Fibroblast of peridontal ligament (primary cell): ENCODE results near the gene ARHGAP18.

Experiments used
- DNase-seq: peaks from one replicate; pipeline ENCODE4 v3.0.0-alpha.2; 2010; ENCODE audit errors: extremely low read depth

ARHGAP18 gene

DNA sequence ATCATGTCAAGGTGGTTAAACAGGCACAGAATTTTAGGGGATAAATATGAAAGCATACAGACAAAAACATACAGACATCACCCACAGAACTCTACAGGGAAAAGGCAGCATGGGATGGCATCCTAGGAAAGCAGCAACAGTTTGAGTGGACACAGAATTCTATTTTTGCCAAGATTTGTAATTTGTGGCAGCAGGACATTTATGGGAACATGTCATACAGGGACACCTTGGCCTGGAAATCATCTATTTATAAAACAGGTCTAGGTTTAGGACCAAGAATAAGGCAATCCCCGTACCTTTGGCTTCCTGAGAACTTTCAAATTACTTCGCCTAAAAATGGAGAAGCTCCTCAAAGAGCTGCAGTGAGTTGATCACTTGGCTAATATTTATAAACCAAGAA lies 17.5 kb downstream of the ARHGAP18 start:
- DNase-seq: no peak

DNA sequence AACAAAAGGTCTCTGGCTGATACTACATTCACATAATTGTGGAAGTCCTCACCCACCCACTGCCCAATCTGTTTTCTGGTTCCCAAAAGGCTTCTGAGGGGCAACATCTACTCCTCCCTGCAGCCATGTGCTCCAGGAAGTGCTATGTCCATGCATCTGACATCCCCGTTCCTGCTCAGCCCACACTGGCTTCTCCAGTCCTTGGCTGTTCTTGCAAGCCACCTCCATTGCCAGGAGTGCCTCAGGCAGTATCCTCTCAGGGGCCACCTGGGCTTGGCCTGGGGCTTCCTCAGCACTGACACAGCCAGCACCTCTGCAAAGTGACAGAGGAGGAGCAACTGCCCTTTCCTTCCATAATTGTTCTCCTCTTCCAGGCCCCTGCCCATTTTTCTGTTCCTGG lies 18.3 kb downstream of the ARHGAP18 start:
- DNase-seq: no peak

DNA sequence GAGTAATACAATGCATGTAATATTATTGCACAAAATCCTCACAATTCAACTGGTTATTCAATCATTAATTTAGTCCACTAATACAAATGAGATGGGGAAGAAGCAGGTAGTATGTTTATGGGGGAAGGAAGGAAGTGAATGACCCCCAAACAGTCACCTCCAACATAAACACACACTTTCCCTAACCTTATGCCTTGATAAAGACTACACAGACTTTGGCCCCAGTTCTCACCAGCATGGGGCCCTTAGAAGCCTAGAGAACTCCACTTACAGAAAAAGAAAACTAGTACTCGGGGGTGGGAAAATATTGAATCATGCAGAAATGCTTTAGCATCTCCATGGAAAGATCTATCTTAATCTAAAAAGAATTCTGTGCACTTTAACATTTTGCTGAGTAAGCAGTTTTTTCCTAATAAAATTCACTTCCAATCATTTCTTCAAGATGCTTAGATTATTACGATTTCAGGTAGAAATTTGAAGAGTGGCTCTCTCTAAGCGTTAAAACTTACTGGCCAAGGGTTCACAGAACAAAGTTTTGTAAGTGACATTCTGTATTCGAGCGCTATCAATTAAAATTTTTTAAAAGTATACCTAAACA lies 18.8 kb downstream of the ARHGAP18 start:
- no peak for DNase-seq

DNA sequence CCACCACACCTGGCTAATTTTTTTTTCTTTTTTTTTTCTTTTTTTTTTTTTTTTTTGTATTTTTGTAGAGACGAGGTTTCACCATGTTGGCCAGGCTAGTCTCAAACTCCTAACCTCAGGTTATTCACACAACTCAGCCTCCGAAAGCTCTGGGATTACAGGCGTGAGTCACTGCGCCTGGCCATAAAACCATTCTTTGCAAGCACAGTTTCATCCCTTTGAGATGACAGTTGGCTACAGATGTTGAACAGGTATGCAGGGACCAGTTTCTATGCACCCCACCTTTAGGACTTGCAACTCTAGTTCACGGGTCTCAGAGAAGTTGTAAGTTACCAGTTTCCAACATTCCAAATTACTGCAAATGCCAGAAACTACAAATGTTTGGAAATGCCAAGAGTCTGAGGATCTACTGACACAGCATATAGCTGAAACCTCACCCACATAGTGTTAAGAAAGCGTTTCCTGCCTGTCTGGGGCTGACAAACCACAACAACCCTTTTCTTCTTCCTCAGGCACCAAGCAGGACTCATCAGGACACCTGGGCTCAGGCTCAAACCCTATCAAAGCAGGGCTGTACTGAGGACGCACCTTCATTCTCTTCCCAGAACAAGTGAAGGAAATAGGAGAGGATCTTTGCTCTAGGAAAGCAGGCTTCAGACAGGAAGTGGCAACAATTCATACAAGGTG lies 22.9 kb downstream of the ARHGAP18 start:
- peak; percentile 47 for DNase-seq

DNA sequence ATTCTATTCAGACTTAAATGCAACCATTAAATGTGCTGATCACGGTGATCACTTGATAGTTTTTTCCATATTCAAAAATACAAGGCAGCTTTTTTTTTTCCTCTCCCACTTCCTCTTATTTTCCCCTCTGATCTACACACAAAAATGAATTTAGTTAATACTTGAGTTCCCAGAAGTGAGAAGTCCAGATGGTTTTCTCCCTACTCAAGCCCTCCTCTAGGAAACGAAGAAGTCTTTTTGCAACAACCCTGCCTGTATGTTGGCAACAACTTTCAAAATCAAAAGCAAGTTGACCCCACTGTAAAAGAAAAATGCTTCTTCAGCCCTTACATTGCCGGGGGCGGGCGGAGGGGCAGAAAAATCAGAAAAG lies 24.3 kb downstream of the ARHGAP18 start:
- DNase-seq: no peak

DNA sequence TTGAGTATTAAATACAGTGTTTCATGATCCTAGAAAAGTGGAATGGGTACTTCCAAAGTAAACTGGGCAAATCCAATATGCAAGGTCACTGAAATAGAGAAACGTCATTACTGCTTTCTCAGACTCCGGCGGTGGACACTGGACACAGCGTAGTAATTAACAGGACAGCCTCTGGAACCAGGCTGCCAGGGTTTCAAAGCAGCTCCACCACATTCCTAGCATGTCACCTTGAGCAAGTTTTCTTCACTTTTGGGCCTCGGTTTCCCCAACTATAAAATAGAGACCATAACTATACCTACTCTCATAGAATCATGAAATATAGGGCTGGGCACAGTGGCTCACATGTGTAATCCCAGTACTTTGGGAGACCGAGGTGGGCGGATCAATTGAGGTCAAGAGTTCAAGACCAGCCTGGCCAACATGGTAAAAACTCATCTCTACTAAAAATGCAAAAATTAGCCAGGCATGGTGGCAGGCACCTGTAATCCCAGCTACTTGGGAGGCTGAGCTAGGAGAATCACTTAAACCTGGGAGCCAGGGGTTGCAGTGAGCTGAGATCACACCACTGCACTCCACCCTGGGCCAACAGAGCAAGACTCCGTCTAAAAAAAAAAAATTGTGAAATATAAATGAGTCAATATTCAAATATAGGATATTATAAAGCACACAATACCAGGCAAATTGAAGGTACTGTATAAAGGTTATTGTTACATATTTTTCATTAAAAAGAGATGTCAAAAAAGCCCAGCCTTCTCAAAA lies 24.9 kb downstream of the ARHGAP18 start:
- no peak for DNase-seq

DNA sequence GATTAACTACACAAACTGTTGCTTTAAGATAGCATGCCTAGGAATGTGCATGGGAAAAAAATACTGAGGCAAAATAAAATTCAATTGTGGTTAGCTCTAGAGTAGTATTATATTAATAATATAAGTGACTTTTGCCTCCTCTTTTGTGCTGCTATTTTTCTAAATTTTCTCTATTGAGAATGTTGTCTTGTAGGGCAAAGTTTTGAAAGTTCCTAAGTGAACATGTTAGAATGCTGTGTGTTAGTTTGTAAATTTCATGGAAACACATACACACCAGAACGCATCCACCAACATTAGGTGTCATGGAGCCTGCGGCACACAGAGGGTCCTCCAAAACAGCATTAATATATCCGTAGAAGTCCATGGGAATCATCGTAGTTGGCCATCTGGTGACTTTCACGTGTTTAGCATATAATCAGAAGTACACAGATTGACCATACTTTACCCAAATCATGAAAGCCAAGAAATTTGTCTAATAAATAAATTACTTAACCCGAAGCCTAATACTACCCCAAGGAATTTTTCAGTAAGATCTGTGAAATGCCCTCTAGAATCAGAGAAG lies 25.6 kb downstream of the ARHGAP18 start:
- no peak for DNase-seq

DNA sequence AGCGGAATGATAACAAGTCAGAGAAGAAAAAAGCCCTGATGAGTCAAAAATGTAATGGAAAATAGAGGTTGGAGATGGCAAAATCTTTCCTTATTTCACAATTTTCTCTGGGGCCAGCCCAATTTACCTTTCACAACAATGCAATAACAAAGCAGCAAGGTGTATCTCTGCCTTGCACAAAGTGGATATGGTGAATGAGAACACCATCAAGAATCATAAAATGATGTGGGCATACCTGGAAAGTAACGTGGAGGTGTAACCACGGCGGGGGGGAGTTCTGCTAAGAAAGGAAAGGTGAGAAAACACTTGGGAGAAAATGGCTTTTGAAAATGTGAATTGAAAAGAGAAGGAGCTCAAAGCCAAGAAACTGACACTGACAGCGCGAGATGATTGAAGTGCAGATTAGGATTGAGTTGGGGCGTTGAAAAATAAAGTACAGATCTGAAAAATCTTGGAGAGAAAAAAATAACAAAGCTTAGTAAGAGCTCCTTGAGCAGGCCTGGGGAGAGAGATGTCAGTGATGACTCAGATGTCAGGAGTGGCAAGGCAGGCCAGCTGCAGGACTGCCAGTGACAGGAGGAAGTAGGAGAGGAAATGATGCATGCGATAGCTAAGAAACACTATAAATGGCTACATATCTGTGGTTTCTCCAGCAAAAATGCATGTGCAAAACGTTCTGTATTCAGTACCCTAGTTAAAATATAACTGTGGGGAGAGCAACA lies 26.2 kb downstream of the ARHGAP18 start:
- DNase-seq: peak; percentile 98

DNA sequence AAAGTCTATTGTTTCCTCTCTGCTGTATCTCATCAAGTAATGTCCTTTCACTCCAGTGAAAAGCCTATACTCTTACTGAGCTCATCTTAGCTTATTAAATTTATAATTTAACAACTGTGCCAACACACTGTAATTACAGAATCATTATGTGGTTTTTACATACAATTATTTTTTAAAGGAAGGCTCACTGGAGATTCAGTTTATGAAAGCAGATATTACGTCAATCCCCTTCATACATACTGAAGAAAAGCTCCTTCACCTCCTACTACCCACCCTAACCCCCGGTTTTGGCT lies 28.1 kb downstream of the ARHGAP18 start:
- DNase-seq: no peak

DNA sequence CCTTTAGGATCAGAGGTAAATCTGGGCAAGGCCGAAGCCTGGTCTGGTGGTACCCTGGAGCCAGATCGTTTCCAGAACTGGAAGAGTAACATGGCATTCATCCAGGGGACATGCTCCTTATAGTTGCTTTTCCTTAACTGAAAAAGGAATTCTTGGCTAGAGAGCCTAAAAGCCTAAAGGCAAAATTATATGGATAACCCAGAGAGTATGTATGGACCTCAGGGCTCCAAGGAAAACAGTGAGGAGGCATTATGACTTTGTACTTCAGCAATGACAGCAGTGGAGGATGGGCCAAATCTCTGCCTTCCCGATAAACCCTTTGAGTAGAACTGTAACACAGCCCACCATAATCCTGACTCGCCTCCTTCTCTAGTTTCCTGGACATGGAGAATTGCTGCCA lies 29.3 kb downstream of the ARHGAP18 start:
- DNase-seq: no peak

DNA sequence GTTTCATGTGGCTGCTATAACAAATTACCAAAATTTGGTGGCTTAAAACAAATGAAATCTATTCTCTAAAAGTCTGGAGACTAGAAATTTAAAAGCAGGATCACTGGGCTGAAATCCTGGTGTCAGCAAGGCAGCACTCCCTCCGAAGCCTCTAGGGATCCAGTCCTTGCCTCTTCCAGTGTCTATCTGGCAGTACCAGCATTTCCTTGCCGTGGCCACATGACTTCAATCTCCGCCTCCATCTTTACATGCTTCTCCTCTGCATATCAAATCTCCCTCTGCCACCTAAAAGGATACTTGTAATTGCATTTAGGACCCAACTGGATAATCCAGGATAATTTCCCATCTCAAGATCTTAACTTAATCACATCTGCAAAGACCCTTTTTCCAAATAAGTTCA lies 30.2 kb downstream of the ARHGAP18 start:
- DNase-seq: no peak

DNA sequence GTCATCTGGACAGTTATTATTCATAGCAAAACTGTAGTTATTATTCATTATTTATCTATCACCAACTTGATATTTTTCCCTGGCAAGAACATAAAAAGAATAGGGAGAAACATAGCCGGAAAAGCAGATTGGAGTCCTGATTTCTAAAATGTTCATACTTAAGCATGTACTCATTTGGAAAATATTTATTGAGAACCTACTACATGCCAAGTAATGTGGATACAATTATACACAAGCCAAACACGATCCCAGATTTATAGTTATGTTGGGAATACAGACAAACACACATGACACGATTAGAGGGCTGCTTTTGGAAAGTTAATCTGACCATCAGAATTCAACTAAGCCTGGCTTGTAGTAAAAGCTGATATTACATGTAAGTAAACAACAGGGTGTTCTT lies 30.7 kb downstream of the ARHGAP18 start:
- DNase-seq: peak; percentile 80

DNA sequence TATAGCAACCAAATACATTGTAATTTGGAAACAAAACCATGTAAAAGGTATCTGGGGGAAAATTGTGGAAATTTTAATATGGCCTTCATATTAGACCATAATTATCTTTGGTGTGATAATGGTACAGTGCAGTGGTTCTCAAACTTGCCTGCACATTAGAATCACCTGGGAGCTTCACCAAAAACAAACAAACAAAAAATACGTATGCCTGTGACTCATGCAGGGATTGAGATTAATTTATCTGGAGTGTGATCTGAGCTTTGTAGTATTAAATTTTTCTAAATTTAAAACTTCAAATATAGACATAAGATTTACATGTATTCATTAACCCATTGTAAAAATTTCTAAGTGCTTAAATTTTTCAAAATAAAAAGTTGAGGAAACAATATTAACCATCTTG lies 31.5 kb downstream of the ARHGAP18 start:
- no peak for DNase-seq

DNA sequence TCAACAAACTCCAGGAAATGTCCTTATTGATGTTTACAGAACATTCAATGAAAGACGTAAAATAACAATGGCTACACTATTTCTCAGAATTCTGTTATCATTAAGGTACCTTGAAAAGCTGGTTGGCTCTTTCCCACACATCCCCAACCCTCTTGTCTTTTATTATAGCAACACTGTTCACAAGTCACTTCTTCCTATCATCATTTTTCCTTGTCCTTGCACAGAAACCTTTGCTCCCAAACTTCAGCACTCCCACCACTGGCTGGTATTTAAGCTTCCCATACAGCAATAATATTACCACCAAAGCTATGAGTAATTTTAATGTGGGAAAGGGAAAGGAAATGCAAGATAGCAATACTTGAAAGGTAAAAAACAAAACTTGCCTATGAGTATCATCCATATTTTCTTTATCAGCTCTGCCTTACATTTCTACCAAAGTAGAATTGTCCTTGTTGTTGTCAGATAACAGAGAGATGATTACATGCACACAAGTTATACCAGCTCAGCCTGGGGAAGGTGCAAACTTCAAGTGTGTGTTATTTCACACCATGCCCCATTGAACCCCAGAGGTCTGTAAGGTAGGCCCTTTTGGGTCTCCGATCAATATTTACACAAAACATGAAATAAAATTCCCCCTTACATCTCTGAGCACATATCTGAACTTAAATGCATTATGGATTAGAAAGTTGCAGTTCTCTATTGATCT lies 32.2 kb downstream of the ARHGAP18 start:
- DNase-seq: no peak

DNA sequence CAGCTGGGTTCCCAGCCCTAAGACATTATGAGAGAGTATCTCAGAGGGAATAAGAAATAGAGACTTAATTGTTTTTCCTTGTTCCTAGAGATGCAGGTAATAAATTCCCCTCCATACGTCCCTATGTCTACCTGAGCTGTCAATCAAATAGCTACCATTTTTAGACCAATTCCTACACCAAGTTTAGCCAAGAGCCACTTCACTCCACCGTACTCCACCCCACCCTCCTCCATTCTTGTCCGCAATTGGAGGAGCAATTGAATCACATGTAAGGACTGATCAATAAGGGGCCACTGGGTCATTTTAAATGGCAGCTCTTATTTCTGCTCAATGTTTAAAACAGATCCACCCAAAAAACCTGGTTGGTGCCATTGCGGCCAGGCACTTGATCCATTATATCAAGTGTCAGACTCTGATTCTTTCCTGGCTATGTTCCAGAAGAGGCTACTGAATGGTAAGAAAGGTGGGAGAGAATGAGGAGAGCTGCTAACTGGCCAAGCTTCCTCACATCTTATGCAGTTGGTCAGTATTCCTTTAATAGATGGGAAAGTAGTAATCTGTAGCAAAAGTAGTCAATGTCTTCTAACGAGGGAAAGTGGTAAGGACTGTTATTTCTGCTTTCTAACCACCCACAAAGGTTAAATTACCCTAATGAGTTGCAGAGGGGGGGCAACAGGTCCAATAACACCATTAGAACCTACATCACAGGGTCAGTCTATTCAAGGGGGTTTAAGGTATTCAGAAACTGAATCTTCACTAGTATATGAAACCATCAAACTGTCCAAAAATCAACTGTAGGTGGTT lies 34.1 kb downstream of the ARHGAP18 start:
- DNase-seq: no peak

DNA sequence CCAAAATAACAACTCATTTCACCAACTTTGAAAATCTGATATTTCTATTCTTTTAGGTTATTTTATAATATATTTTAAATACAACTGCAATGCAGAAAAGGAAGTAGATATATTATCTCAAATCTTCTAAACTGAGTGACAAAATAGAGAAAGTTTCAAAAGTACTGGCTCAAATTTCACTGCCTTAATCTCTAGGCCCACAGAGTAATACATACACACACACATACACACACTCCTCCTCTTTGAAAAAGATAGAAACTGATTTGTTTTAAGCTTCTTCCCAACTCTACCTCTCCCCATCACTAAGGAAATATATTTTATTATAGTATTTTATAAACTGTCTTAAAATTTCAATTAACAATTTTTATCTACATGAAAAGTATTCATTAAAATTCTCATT lies 36.2 kb downstream of the ARHGAP18 start:
- no peak for DNase-seq

DNA sequence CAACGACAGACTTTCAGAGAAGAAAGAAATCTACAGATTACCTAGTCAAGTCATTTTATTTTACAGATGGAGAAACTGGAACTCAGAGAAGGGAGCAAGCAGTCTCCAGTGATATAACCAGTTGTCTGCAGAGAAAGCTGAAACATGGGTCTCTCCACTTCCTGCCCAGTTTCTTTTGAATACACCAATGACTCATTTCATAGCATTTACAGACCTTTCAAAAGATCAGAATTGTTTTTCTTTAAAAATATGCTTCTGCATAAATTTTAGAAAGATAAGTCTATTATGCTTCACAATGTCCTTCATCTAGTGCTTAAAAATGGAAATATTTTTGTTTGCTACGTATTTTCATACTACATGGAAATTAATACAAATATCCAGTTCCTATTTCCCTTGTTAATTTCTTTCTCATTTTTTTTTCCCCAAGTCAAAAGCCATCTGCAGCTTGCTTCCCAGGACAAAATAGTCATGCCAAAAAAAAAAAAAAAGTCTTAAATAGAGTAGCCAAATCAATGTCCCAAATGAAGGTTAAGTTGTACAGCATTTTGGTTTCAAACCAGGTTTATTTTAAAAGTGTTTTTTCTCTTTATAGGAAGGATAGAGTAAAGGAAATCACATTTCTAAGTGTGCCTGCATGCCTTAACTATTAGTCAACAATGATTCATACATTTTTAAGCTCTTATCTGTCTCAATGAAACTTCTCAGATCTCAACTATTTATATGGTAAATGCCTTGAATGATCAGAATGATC lies 36.9 kb downstream of the ARHGAP18 start:
- peak; percentile 80 for DNase-seq

DNA sequence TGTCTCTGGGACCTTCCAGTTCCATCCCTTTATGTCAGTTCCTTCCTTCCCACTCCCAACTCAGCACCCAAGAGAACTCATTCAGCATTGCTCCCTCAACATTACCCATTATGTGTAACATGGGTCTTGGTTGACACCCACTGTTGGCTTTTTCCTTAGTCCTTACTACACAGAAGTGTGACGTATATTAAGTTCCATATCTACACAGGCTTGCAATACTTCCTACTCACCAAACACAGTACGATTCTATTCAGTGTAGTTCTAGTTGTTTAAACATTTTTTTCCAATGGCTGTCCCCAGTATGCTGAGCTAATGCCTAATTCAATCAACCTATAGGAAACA lies 37.7 kb downstream of the ARHGAP18 start:
- DNase-seq: no peak

DNA sequence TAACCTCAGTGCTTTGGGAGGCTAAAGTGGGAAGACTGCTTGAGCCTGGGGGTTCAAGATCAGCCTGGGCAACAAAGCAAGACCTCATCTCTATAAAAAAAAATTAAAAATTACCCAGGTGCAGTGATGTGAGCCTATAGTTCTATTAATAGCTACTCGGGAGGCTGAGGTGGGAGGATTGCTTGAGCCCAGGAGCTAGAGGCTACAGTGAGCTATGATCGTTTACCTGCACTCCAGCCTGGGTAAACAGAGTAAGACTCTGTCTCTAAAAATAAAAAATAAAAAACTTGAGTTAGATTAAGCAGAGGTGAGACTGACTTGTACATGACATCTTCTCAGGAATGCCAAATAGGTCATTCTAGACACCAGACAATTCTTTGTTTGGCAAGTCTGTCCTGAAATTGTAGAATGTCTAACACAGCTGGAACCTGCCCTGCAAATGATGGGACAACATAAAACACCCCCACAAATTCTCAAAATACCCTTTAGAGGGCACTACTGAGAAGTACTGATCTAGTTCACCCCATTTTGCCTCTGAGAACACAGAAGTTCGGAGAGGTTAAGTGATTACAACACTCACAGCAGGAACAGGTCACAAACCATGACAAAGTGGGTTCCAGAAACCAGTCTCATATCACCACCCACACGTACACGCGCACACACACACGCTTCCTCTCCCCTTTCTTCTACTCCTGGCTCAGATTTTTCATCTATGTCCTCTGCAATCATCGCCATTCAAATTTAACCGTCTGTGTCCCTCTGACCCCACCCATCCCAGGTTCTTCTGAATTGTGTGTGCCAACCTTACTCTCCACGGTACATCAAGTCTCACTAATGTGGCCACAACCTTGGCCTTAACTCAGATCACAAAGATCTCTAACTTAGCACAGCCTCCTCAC lies 38.3 kb downstream of the ARHGAP18 start:
- no peak for DNase-seq
